GM12872 (cell line): ENCODE results near the gene KRTAP10-2.

Source experiments
- CTCF ChIP-seq: IDR thresholded peaks from 3 replicates; pipeline ENCODE4 v1.5.1; 2011; ENCODE audit warnings: low read depth, mild to moderate bottlenecking, low read length, moderate library complexity; ENCODE audit not compliant: insufficient read depth

The KRTAP10-2 gene

DNA sequence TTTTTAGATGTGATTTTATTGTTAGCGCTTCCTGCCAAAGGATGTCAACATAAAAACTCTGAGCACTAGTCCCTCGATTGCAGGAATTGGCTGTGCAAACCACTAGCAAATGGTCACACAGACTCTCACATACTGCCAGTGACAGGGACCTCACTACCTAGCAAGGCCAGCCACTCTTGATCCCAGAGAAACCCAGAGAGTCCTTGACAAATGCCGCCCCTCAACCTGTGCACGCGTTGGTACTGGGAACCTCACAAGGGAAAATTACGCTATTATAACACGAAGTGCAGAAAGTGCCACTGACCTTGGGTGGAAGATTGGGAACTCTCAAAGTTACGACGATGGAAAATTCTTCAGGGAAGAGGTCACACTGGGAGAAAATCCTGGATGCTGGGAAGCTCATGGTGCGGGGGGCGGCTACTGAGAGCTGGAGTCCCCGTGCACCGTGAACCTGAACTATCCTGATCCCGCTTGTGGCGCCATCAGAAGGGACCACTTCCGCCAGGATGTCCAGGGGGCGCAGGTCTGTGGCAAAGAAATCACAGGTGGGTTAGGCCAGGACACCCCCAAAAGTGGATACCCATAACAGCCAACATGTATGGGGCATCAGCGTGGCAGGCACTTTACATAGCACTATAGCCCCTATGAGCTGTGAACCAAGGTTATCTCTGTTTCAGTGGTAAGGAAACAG, 16.3 kb upstream of the KRTAP10-2 start:
- no peak for TF ChIP-seq CTCF

DNA sequence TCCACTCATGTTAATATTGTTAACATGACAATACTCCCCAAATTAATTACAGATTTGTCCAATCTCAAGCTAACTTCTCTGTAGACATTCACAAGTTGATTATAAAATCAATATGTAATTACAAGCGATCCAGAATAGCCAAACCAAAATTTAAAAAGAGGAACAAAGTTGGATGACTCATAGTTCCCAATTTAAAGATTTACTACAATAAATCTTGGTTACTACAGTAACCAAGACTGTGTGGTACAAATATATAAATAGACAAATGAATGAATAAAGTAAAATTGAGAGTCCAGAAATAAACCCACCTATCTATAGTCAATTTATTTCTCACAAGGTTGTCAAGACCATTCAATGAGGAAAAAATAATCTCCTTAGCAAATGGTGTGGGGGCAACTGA, 15.1 kb upstream of the KRTAP10-2 start:
- TF ChIP-seq CTCF = no peak

DNA sequence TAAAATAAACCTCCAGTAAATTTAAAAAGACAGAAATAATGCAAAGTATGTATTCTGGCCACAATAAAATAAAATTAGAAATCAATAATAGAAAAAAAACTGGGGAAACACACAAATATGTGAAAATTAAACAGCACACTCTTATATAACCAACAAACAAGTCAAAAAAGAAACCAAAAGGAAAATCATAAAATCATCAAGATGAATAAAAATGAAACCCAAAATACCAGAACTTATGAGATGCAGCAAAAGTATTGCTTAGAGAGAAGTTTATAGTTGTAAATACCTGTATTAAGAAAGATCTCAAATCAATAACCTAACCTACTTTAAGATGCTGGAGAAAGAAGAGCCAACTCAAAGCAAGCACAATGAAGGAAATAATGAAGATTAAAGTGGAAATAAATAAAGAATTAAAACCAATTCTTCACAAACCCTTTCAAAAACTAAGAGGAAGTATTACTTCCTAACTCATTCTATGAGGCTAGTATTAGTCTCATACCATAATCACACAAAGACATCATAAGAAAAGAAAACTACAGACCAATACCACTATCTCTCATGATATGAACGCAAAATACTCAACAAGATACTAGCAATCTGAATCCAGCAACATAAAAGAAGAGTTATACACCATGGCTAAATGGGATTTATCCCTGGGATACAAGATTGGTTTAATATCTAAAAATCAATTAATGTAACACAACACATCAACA, 13.7 kb upstream of the KRTAP10-2 start:
- TF ChIP-seq CTCF = no peak

GRCh38 chr21:44564099-44564498, 12.8 kb upstream of the KRTAP10-2 start:
- TF ChIP-seq CTCF = no peak

- TF ChIP-seq CTCF = no peak
Observed at GRCh38 chr21:44558695-44559094, 7.4 kb upstream of the KRTAP10-2 start, which contains the start of gene KRTAP10-3. KRTAP10-3 (minus strand) TSS chr21:44558795; CDS start chr21:44558715, 80 bp downstream.

DNA sequence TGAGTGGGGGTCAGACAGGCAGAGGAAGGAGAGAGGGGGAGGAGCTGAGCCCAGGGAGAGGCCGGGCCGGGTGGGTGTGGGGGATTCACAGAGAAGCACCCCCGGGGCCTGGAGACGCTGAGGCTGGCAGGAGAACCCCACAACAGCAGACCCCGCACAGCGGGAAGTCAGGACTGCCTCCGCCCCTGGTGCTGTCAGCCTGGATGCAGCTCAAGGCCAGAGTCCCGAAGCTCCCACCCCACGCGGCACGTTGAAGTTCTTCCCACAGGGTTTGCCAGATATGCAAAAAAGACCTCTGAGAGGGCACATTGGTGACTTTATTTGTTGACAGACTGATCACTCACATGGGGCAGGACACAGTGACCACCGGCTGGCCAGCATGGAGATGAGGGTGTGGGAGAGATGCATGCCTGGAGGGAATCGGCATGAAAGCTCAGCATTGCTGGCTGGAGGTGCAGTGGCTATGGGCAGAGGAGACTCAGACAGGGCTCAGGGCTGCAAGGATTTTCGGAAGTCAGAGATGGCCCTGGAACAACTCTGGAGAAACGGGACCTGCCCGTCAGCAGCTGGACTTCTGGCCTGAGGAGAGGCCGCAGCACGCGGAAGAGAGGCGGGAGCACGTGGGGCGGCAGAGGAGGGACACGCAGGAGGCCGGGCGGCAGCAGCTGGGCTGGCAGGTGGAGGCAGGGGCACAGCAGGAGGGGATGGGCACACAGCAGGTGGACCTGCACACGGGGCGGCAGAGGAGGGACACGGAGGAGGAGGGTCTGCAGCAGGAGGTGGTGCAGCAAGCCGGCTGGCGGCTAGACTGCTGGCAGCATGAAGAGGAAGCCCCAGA, 6.4 kb upstream of the KRTAP10-2 start:
- no peak for TF ChIP-seq CTCF

DNA sequence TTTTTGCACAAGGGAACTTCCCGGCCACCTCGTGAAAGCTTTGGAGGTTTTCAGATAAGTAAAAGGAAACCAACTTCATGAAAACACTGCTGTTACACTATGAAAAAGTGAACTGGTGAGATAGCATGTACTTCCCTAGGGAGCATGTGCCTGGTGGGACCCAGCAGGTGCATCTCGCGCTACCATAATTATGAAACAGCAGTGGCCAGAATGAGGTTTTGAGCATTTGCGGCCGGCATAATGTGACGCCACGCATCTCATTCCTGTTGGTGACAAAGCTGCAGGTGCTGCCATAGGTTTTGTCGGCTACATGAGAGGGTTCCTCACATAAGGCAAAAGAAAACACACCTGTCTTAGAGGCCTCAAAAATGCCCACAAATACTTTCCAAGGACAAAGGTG, 5.6 kb upstream of the KRTAP10-2 start:
- no peak for TF ChIP-seq CTCF
